ENCODE data around the gene PDGFA. TPM values are rescaled to one million over a fixed set of nuclear protein-coding genes. Genes with fewer than 3 reads are reported as not detected.

Gene PDGFA
- total and polyA plus RNA-seq, 2 experiments from 2014 or later: 35.6 to 43.1 TPM

- TF ChIP-seq, protein P1, sequence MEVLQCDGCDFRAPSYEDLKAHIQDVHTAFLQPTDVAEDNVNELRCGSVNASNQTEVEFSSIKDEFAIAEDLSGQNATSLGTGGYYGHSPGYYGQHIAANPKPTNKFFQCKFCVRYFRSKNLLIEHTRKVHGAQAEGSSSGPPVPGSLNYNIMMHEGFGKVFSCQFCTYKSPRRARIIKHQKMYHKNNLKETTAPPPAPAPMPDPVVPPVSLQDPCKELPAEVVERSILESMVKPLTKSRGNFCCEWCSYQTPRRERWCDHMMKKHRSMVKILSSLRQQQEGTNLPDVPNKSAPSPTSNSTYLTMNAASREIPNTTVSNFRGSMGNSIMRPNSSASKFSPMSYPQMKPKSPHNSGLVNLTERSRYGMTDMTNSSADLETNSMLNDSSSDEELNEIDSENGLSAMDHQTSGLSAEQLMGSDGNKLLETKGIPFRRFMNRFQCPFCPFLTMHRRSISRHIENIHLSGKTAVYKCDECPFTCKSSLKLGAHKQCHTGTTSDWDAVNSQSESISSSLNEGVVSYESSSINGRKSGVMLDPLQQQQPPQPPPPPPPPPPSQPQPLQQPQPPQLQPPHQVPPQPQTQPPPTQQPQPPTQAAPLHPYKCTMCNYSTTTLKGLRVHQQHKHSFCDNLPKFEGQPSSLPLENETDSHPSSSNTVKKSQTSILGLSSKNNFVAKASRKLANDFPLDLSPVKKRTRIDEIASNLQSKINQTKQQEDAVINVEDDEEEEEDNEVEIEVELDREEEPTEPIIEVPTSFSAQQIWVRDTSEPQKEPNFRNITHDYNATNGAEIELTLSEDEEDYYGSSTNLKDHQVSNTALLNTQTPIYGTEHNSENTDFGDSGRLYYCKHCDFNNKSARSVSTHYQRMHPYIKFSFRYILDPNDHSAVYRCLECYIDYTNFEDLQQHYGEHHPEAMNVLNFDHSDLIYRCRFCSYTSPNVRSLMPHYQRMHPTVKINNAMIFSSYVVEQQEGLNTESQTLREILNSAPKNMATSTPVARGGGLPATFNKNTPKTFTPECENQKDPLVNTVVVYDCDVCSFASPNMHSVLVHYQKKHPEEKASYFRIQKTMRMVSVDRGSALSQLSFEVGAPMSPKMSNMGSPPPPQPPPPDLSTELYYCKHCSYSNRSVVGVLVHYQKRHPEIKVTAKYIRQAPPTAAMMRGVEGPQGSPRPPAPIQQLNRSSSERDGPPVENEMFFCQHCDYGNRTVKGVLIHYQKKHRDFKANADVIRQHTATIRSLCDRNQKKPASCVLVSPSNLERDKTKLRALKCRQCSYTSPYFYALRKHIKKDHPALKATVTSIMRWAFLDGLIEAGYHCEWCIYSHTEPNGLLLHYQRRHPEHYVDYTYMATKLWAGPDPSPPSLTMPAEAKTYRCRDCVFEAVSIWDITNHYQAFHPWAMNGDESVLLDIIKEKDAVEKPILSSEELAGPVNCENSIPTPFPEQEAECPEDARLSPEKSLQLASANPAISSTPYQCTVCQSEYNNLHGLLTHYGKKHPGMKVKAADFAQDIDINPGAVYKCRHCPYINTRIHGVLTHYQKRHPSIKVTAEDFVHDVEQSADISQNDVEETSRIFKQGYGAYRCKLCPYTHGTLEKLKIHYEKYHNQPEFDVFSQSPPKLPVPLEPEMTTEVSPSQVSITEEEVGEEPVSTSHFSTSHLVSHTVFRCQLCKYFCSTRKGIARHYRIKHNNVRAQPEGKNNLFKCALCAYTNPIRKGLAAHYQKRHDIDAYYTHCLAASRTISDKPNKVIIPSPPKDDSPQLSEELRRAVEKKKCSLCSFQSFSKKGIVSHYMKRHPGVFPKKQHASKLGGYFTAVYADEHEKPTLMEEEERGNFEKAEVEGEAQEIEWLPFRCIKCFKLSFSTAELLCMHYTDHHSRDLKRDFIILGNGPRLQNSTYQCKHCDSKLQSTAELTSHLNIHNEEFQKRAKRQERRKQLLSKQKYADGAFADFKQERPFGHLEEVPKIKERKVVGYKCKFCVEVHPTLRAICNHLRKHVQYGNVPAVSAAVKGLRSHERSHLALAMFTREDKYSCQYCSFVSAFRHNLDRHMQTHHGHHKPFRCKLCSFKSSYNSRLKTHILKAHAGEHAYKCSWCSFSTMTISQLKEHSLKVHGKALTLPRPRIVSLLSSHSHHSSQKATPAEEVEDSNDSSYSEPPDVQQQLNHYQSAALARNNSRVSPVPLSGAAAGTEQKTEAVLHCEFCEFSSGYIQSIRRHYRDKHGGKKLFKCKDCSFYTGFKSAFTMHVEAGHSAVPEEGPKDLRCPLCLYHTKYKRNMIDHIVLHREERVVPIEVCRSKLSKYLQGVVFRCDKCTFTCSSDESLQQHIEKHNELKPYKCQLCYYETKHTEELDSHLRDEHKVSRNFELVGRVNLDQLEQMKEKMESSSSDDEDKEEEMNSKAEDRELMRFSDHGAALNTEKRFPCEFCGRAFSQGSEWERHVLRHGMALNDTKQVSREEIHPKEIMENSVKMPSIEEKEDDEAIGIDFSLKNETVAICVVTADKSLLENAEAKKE (CRISPR knock-in tag; IDR thresholded peaks at IDR 0.05): no peak
- TF ChIP-seq NANOG (IDR thresholded peaks at IDR 0.05; ENCODE audit: borderline replicate concordance) (no peak), CREB1 (CRISPR knock-in tag; IDR thresholded peaks at IDR 0.05; ENCODE audit: low read depth) (no peak), ZNF331 (CRISPR knock-in tag; IDR thresholded peaks at IDR 0.05; ENCODE audit: low read depth) (no peak), ZNF114 (CRISPR knock-in tag; IDR thresholded peaks at IDR 0.05) (no peak), EZH2 (IDR thresholded peaks at IDR 0.05; ENCODE audit: low read depth, unreplicated experiment) (no peak)
These were observed 29.0 kb downstream of the PDGFA start (continued) for GRCh38 chr7:490461-491291.

DNA sequence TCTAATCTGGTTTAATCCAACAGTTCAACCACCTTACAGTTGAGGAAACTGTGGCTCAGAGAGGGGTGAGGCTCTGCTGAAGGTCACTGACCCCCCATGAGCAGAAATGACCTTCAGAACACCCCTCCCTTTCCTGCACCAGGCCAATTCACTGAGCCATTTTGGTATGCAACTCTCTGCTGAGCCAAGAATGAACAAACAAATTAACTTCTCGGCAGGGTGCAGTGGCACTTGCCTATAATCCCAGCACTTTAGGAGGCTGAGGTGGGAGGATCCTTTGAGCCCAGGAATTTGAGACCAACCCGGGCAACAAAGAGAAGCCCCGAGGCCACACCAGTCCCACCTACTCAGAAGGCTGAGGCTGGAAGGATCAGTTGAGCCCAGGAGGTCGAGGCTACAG lies 29.8 kb downstream of the PDGFA start:
- Histone ChIP-seq H3F3A (replicated peaks; ENCODE audit: low read depth) (no peaks in the 10 kb centered on the region), H3K4me3 (no peak overlapping the region), H3K27ac (ENCODE audit: low read depth) (no peak overlapping the region), H3K36me3 (ENCODE audit: insufficient read depth) (no peaks in the 10 kb centered on the region), H3K27me3 (ENCODE audit: insufficient read depth) (no peaks in the 10 kb centered on the region), H3K4me1 (ENCODE audit: insufficient read depth) (no peaks in the 10 kb centered on the region), H4K20me1 (replicated peaks; ENCODE audit: insufficient read depth) (no peaks in the 10 kb centered on the region), H3K79me2 (replicated peaks; ENCODE audit: insufficient read depth) (no peaks in the 10 kb centered on the region), H3K4me2 (no peak overlapping the region), H3K9me2 (ENCODE audit: insufficient read depth) (no peaks in the 10 kb centered on the region), H2AFZ (no peak overlapping the region)
- H3K27me3 Mint-ChIP-seq (ENCODE audit: insufficient read depth, low read depth, poor library complexity): peaks cover 10% of the 10 kb centered on the region
- H3K4me1 Mint-ChIP-seq: peaks cover 6% of the 10 kb centered on the region; the same call in 2 of the 3 replicates
- no peak overlapping the region for H3K4me3 Mint-ChIP-seq
- ATAC-seq: no peak
- DNase-seq (ENCODE audit: low spot score): no peak
- H3K27ac Mint-ChIP-seq: no peak overlapping the region
- H3K9me3 Mint-ChIP-seq: peaks cover 10% of the 10 kb centered on the region; the same call in 2 of the 3 replicates
- peaks cover 7% of the 10 kb centered on the region; the same call in 2 of the 3 replicates for H3K36me3 Mint-ChIP-seq (ENCODE audit: low read depth)
- TF ChIP-seq ZNF114 (CRISPR knock-in tag; IDR thresholded peaks at IDR 0.05) (no peak), CREB1 (CRISPR knock-in tag; IDR thresholded peaks at IDR 0.05; ENCODE audit: low read depth) (no peak), EZH2 (IDR thresholded peaks at IDR 0.05; ENCODE audit: low read depth, unreplicated experiment) (no peak)
- TF ChIP-seq, protein P2, sequence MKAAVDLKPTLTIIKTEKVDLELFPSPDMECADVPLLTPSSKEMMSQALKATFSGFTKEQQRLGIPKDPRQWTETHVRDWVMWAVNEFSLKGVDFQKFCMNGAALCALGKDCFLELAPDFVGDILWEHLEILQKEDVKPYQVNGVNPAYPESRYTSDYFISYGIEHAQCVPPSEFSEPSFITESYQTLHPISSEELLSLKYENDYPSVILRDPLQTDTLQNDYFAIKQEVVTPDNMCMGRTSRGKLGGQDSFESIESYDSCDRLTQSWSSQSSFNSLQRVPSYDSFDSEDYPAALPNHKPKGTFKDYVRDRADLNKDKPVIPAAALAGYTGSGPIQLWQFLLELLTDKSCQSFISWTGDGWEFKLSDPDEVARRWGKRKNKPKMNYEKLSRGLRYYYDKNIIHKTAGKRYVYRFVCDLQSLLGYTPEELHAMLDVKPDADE (IDR thresholded peaks at IDR 0.05): no peak

All from GM23338 (cell line).